HepG2 (cell line): ENCODE data around the gene GRAMD4. TPM values are rescaled to one million over a fixed set of nuclear protein-coding genes. Genes with fewer than 3 reads are reported as not detected.

Source experiments
- ATAC-seq: fragments of 200-7000 bp; cut with Tn5 transposase; 3 replicates; pipeline ENCODE4 v1.9.1; 2020; ENCODE audit warnings: mild to moderate bottlenecking, moderate library complexity
- BruUV-seq: library from RNA; stranded (reverse); fragments of 400-500 nt; replicated peaks from 2 replicates; lab custom pipeline; 2021; lab: Mats Ljungman, UMichigan
- CTCF ChIA-PET: fragments of 300-600 bp; formaldehyde crosslinking; extraction: SDS; loops from one replicate; lab custom pipeline; 2021; ENCODE audit warnings: low total read pairs, inconsistent platforms, low intra/inter-chr PET ratio; lab: Yijun Ruan, JAX
- POLR2A ChIA-PET: fragments of 350-600 bp; sonication (Branson Sonifier 250); formaldehyde crosslinking; loops from one replicate; lab custom pipeline; 2020; ENCODE audit warnings: antibody characterized with exemption, inconsistent platforms; lab: Yijun Ruan, JAX
- DNase-seq: peaks from one replicate; pipeline ENCODE4 v3.0.0-alpha.2; 2015; ENCODE audit warnings: low spot score
- FAIRE-seq: peaks from 3 replicates; lab custom pipeline; 2011; peaks lifted over from hg19 to GRCh38; lab: Jason Lieb, UNC
- H2AFZ ChIP-seq: one replicate; pipeline ENCODE4 v1.6.1; 2011; ENCODE audit warnings: low read length, inconsistent platforms
- H3K27ac ChIP-seq: fragments of 300-600 bp; 3 replicates; pipeline ENCODE4 v1.8.0; 2011; ENCODE audit warnings: mixed run types, mild to moderate bottlenecking, mixed read lengths, low read length, inconsistent platforms; ENCODE audit not compliant: insufficient read depth; ENCODE audit errors: extremely low read length
- H3K27me3 ChIP-seq, 2 experiments: fragments of 200-600 bp in 1 of 2; 2 replicates in 1 of 2; 3 replicates in 1 of 2; pipeline versions ENCODE4 v1.6.0 to v1.8.0; 2011; ENCODE audit warnings: low read length in 2 of 2, mild to moderate bottlenecking in 2 of 2, moderate library complexity in 2 of 2, inconsistent platforms in 1 of 2; ENCODE audit not compliant: insufficient read depth in 2 of 2, control insufficient read depth in 1 of 2
- H3K36me3 ChIP-seq, 2 experiments: fragments of 200-600 bp in 1 of 2; replicated peaks in 1 of 2; 2 replicates in 1 of 2; 3 replicates in 1 of 2; pipeline versions ENCODE4 v1.5.1 to v1.8.0; 2011; ENCODE audit warnings: low read length in 2 of 2, inconsistent platforms in 1 of 2; ENCODE audit not compliant: insufficient read depth in 2 of 2, control insufficient read depth in 1 of 2
- H3K4me1 ChIP-seq: 2 replicates; pipeline ENCODE4 v1.5.1; 2012; ENCODE audit warnings: low read length, inconsistent platforms; ENCODE audit not compliant: insufficient read depth
- H3K4me2 ChIP-seq: 2 replicates; pipeline ENCODE4 v1.6.0; 2011; ENCODE audit warnings: low read depth, low read length, inconsistent platforms
- H3K4me3 ChIP-seq, 3 experiments: fragments of 200-600 bp in 1 of 3; sonication (generic), shearing (Covaris generic) in 1 of 3; replicated peaks in 1 of 3; 2 replicates each; pipeline ENCODE4 v1.5.1; 2011 to 2016; ENCODE audit warnings: low read length in 3 of 3, inconsistent platforms in 2 of 3, low read depth in 2 of 3, mild to moderate bottlenecking in 2 of 3, control low read depth in 1 of 3, mixed read lengths in 1 of 3; ENCODE audit not compliant: insufficient read depth in 1 of 3
- H3K79me2 ChIP-seq: one replicate; pipeline ENCODE4 v1.6.1; 2011; ENCODE audit warnings: low read length, inconsistent platforms; ENCODE audit not compliant: insufficient read depth
- H3K9ac ChIP-seq: 2 replicates; pipeline ENCODE4 v1.6.0; 2011; ENCODE audit warnings: mild to moderate bottlenecking, low read depth, low read length, inconsistent platforms; ENCODE audit not compliant: insufficient read depth
- H3K9me3 ChIP-seq: 2 replicates; pipeline ENCODE4 v1.5.1; 2012; ENCODE audit warnings: mild to moderate bottlenecking, low read length
- H4K20me1 ChIP-seq: 2 replicates; pipeline ENCODE4 v1.6.0; 2011; ENCODE audit warnings: inconsistent platforms, mild to moderate bottlenecking, low read length, moderate library complexity; ENCODE audit not compliant: insufficient read depth
- AGO2 ChIP-seq: fragments of 200-400 bp; formaldehyde crosslinking; optimal IDR thresholded peaks from 2 replicates; pipeline ENCODE3; 2017; ENCODE audit warnings: mild to moderate bottlenecking, low read depth, low read length, moderate library complexity
- MXI1 ChIP-seq: IDR thresholded peaks from 3 replicates; pipeline ENCODE4 v1.6.1; 2012; ENCODE audit warnings: low read depth, low read length, inconsistent platforms, borderline replicate concordance
- ZNF687 ChIP-seq: sonication (generic); formaldehyde crosslinking; IDR thresholded peaks from 2 replicates; pipeline ENCODE4 v1.5.1; 2020; ENCODE audit warnings: mild to moderate bottlenecking, missing genetic modification reagents, moderate library complexity
- WGBS: methylation state at CpG from one replicate; pipeline ENCODE4 v1.1.6; 2017; ENCODE audit warnings: low lambda C conversion rate; 5-methylcytosine and 5-hydroxymethylcytosine counted together
- in situ Hi-C: cut with HindIII; loops from 2 replicates; pipeline ENCODE4 v1.10.0; 2017; ENCODE audit warnings: low pct_unique_long_range_greater_than_20kb; ENCODE audit not compliant: extremely low pct_ligation_motif_present
- intact Hi-C: fragments of 100-400 bp; cut with micrococcal nuclease; formaldehyde crosslinking; loops from one replicate; pipeline ENCODE4 v1.10.0; 2022; ENCODE audit not compliant: unreplicated experiment
- polyA plus RNA-seq, 8 experiments: library from polyadenylated mRNA; depleted of rRNA in 3 of 8; stranded (reverse) in 7 of 8; unstranded in 1 of 8; fragments of >200 nt; fragmentation: Illumina TruSeq in 4 of 8; extraction: Trizol in 4 of 8; gene quantifications; 2 replicates each; pipeline versions ENCODE4 v1.2.1 to v1.2.3, GENCODE V29; 2011 to 2016; ENCODE audit warnings: low read depth in 4 of 8, missing spikeins in 1 of 8, mixed read lengths in 1 of 8; ENCODE audit not compliant: insufficient read depth in 1 of 8
- total RNA-seq, 5 experiments: library from RNA; depleted of rRNA; stranded (reverse); fragments of >200 nt; fragmentation: Illumina TruSeq; extraction: Trizol; gene quantifications; 2 replicates each; pipeline ENCODE4 v1.2.3, GENCODE V29; 2016; ENCODE audit warnings: low read depth in 1 of 5

Gene GRAMD4
- total and polyA plus RNA-seq, 2 of the 13 experiments (the other 11 are each of a cell fraction or from before 2014, with no cell fraction given) = 15.2 to 15.7 TPM

GRCh38 chr22:46682011-46682731 lies 62.0 kb downstream of the GRAMD4 start:
- TF ChIP-seq MXI1 = no peak
- peak; percentile 52 for TF ChIP-seq AGO2
- peak; percentile 21; the same call in 1 of the 2 replicates for TF ChIP-seq ZNF687 (CRISPR knock-in tag)
- H4K20me1 ChIP-seq = 0 out of 2 replicates have a peak, but pooled peaks cover 3% of the 10 kb centered on the region
- DNase-seq = no peak
- no peaks in the 10 kb centered on the region for H3K79me2 ChIP-seq
- H3K4me1 ChIP-seq = no peaks in the 10 kb centered on the region
- WGBS = 88% methylated on average over 18 of the region's 19 CpGs
- no peak overlapping the region for H3K9ac ChIP-seq
- H3K27ac ChIP-seq = no peak overlapping the region
- intact Hi-C loops = no loop called here
- no peak for FAIRE-seq
- CTCF ChIA-PET = no interaction called here
- H3K36me3 ChIP-seq = peaks cover 2 to 13% of the 10 kb centered on the region in 2 experiments; a peak in 2 of 5 replicates
- ATAC-seq = no peak; the same call in 2 of the 3 replicates
- BruUV-seq = no TSS peak
- POLR2A ChIA-PET = interaction anchor here (1.2 to 1.5 kb wide), 3 partner anchors 30 to 119 kb away, joined by 3 to 4 read pairs (median 4); no protein-coding TSS in a partner anchor
- H3K4me3 ChIP-seq = no peak overlapping the region
- no peak overlapping the region for H3K4me2 ChIP-seq
- H3K9me3 ChIP-seq = no peaks in the 10 kb centered on the region
- in situ Hi-C loops = no loop called here
- no peaks in the 10 kb centered on the region for H3K27me3 ChIP-seq
- H2AFZ ChIP-seq = no peak overlapping the region
